ENCODE measurements around the gene MTRF1. TPM values are rescaled to one million over a fixed set of nuclear protein-coding genes. Genes with fewer than 3 reads are reported as not detected.
"Not testable (repeated sequence)": the region's sequence is repeated elsewhere in the genome, so short reads cannot be mapped to it uniquely, and the experiment has no call there.

MTRF1 gene
- total RNA-seq, 1 donor from 2014 or later: 24.9 TPM

GRCh38 chr13:41282129-41282571 is 18.8 kb upstream of the MTRF1 start:
- no peaks in the 10 kb centered on the region for H3K36me3 Mint-ChIP-seq
- no peak overlapping the region for H3K4me3 Mint-ChIP-seq
- no peak overlapping the region for H3K4me3 ChIP-seq
- no peaks in the 10 kb centered on the region for H3K4me1 ChIP-seq
- H3K27ac Mint-ChIP-seq: no peak overlapping the region
- H2AFZ ChIP-seq (replicated peaks): no peak overlapping the region
- no peaks in the 10 kb centered on the region for H3K9me3 Mint-ChIP-seq
- no peak overlapping the region for H3K27ac ChIP-seq
- TF ChIP-seq EZH2phosphoT487 (IDR thresholded peaks at IDR 0.05): no peak
- TF ChIP-seq EZH2 (IDR thresholded peaks at IDR 0.05): no peak
- TF ChIP-seq, protein P1, sequence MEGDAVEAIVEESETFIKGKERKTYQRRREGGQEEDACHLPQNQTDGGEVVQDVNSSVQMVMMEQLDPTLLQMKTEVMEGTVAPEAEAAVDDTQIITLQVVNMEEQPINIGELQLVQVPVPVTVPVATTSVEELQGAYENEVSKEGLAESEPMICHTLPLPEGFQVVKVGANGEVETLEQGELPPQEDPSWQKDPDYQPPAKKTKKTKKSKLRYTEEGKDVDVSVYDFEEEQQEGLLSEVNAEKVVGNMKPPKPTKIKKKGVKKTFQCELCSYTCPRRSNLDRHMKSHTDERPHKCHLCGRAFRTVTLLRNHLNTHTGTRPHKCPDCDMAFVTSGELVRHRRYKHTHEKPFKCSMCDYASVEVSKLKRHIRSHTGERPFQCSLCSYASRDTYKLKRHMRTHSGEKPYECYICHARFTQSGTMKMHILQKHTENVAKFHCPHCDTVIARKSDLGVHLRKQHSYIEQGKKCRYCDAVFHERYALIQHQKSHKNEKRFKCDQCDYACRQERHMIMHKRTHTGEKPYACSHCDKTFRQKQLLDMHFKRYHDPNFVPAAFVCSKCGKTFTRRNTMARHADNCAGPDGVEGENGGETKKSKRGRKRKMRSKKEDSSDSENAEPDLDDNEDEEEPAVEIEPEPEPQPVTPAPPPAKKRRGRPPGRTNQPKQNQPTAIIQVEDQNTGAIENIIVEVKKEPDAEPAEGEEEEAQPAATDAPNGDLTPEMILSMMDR (IDR thresholded peaks at IDR 0.05): no peak
- no peak for DNase-seq (ENCODE audit: low spot score)
- H3K9ac ChIP-seq: no peak overlapping the region
- H3F3A ChIP-seq (ENCODE audit: low read depth): no peaks in the 10 kb centered on the region
- H4K20me1 ChIP-seq (ENCODE audit: low read depth): no peaks in the 10 kb centered on the region
- no peaks in the 10 kb centered on the region for H3K4me1 Mint-ChIP-seq
- no peaks in the 10 kb centered on the region for H3K27me3 ChIP-seq
- no peak overlapping the region for H3K4me2 ChIP-seq
- peaks cover 2% of the 10 kb centered on the region for H3K27me3 Mint-ChIP-seq (ENCODE audit: insufficient read depth, low read depth)
- no peaks in the 10 kb centered on the region for H3K36me3 ChIP-seq
- H3K79me2 ChIP-seq (ENCODE audit: low read depth): no peaks in the 10 kb centered on the region
- H3K9me3 ChIP-seq (ENCODE audit: low read depth): no peaks in the 10 kb centered on the region

DNA sequence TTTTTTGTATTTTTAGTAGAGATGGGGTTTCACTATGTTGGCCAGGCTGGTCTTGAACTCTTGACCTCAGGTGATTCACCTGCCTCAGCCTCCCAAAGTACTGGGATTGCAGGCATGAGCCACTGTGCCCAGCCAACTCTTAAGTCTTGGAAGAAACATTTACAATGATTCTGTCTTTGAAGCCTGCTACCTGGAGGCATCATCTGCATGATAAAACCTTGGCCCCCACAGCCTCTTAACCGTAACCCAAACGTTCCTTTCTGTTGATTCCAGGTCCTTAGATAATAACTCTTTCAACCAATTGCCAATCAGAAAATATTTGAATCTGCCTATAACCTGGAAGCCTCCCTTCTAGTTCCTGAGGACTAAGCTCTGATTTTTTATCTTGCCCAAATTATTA is 15.8 kb upstream of the MTRF1 start:
- H3K4me2 ChIP-seq, H3K36me3 Mint-ChIP-seq, H3K27me3 ChIP-seq: not testable (repeated sequence)

DNA sequence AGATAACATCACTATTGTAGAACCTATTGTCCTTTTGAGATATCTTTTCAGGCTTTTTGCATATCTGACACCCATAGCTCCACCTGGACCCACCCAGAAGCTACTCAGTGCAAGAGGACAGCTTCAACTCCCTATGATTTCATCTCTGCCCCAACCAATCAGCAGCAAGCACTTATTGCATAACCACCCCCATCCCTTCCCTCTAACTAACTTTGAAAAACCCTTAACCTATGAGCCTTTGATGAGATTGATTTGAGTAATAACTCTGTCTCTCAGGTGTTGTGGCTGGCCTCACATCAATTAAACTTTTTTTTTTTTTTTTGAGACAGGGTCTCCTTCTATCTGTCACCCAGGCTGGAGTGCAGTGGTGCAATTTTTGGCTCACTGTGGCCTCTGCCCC is 13.4 kb upstream of the MTRF1 start:
- Histone ChIP-seq H3K4me1 (no peaks in the 10 kb centered on the region), H3K4me2 (no peak overlapping the region), H3K36me3 (no peaks in the 10 kb centered on the region), H3K27me3 (no peaks in the 10 kb centered on the region), H3F3A (ENCODE audit: low read depth) (no peaks in the 10 kb centered on the region), H4K20me1 (ENCODE audit: low read depth) (no peaks in the 10 kb centered on the region), H3K27ac (no peak overlapping the region), H3K79me2 (ENCODE audit: low read depth) (no peaks in the 10 kb centered on the region), H3K9me3 (ENCODE audit: low read depth) (no peaks in the 10 kb centered on the region), H3K4me3 (no peak overlapping the region), H3K9ac (no peak overlapping the region), H2AFZ (replicated peaks) (no peak overlapping the region)
- H3K27me3 Mint-ChIP-seq (ENCODE audit: insufficient read depth, low read depth): peaks cover 2% of the 10 kb centered on the region
- no peak for DNase-seq (ENCODE audit: low spot score)
- H3K4me3 Mint-ChIP-seq: no peak overlapping the region
- peaks cover 3% of the 10 kb centered on the region for H3K9me3 Mint-ChIP-seq
- TF ChIP-seq EZH2 (IDR thresholded peaks at IDR 0.05): no peak
- TF ChIP-seq EZH2phosphoT487 (IDR thresholded peaks at IDR 0.05): no peak
- TF ChIP-seq, protein P1 (IDR thresholded peaks at IDR 0.05): no peak
- no peaks in the 10 kb centered on the region for H3K4me1 Mint-ChIP-seq
- no peaks in the 10 kb centered on the region for H3K36me3 Mint-ChIP-seq
- H3K27ac Mint-ChIP-seq: no peak overlapping the region

More for the DNA sequence above, 15.8 kb upstream of the MTRF1 start:
- not testable (repeated sequence) for H3F3A ChIP-seq (ENCODE audit: low read depth); H3K9me3 ChIP-seq (ENCODE audit: low read depth); H3K27me3 Mint-ChIP-seq (ENCODE audit: insufficient read depth, low read depth); H3K36me3 ChIP-seq; H3K4me3 ChIP-seq; DNase-seq (ENCODE audit: low spot score); H3K4me3 Mint-ChIP-seq; H2AFZ ChIP-seq (replicated peaks); H3K4me1 ChIP-seq; H3K9me3 Mint-ChIP-seq; H3K9ac ChIP-seq; H3K4me1 Mint-ChIP-seq; H3K79me2 ChIP-seq (ENCODE audit: low read depth); H3K27ac ChIP-seq; H3K27ac Mint-ChIP-seq; H4K20me1 ChIP-seq (ENCODE audit: low read depth)

DNA sequence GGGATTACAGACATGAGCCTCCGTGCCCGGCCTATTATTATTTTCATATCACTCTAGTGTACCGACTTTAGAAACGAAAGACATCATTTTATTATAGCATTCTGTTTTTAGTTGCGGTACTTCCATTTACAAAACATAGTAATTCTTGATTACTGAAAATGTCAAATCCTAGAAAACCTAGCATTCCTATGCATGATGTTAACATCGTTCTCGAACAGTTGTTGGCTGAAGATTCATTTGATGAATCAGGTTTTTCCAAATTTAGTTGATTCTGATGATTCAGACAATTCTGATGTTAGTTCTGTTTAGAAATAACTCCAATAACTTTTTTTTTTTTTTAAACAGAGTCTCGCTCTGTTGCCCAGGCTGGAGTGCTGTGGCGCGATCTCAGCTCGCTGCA is 11.5 kb upstream of the MTRF1 start:
- H3K4me1 ChIP-seq: no peaks in the 10 kb centered on the region
- H4K20me1 ChIP-seq (ENCODE audit: low read depth): no peaks in the 10 kb centered on the region
- Mint-ChIP-seq H3K9me3 (peaks cover 9% of the 10 kb centered on the region), H3K4me3 (no peak overlapping the region), H3K4me1 (no peaks in the 10 kb centered on the region), H3K36me3 (no peaks in the 10 kb centered on the region), H3K27ac (no peak overlapping the region), H3K27me3 (ENCODE audit: insufficient read depth, low read depth) (no peaks in the 10 kb centered on the region)
- H3K27ac ChIP-seq: no peak overlapping the region
- no peak for DNase-seq (ENCODE audit: low spot score)
- no peaks in the 10 kb centered on the region for H3K79me2 ChIP-seq (ENCODE audit: low read depth)
- no peak overlapping the region for H2AFZ ChIP-seq (replicated peaks)
- TF ChIP-seq EZH2 (IDR thresholded peaks at IDR 0.05) (no peak), EZH2phosphoT487 (IDR thresholded peaks at IDR 0.05) (no peak)
- TF ChIP-seq, protein P1 (IDR thresholded peaks at IDR 0.05): no peak
- no peak overlapping the region for H3K9ac ChIP-seq
- peaks cover 5% of the 10 kb centered on the region for H3K9me3 ChIP-seq (ENCODE audit: low read depth)
- no peaks in the 10 kb centered on the region for H3F3A ChIP-seq (ENCODE audit: low read depth)
- H3K4me2 ChIP-seq: no peak overlapping the region
- H3K36me3 ChIP-seq: peaks cover 6% of the 10 kb centered on the region
- H3K4me3 ChIP-seq: no peak overlapping the region
- no peaks in the 10 kb centered on the region for H3K27me3 ChIP-seq

All from neural progenitor cell (in vitro differentiated cells).